Nephron progenitor cell (in vitro differentiated cells): ENCODE results near the gene RBBP8.
A peak's percentile ranks its signal among the peaks of the same experiment; 100 is the strongest.

ENCODE experiments used
- DNase-seq: peaks from one replicate; pipeline ENCODE4 v3.0.0; 2021
- H3K27ac Mint-ChIP-seq: 2 replicates; pipeline ENCODE4 v1.8.0; 2021; ENCODE audit warnings: mild to moderate bottlenecking, moderate library complexity, mixed read lengths
- H3K27me3 Mint-ChIP-seq: 2 replicates; pipeline ENCODE4 v1.8.0; 2021; ENCODE audit warnings: mild to moderate bottlenecking, low read depth, mixed read lengths; ENCODE audit not compliant: poor library complexity
- H3K36me3 Mint-ChIP-seq: 2 replicates; pipeline ENCODE4 v1.8.0; 2021; ENCODE audit warnings: low read depth, mixed read lengths
- H3K4me1 Mint-ChIP-seq: 2 replicates; pipeline ENCODE4 v1.8.0; 2021; ENCODE audit warnings: mixed read lengths
- H3K4me3 Mint-ChIP-seq: 2 replicates; pipeline ENCODE4 v1.8.0; 2021; ENCODE audit warnings: mild to moderate bottlenecking, moderate library complexity, mixed read lengths
- H3K9me3 Mint-ChIP-seq: 2 replicates; pipeline ENCODE4 v1.8.0; 2021; ENCODE audit warnings: mild to moderate bottlenecking, moderate library complexity, mixed read lengths
- TF ChIP-seq, protein P1 (sequence below): fragments of 200-600 bp; sonication (generic); IDR thresholded peaks from 2 replicates; pipeline ENCODE4 v1.5.0; 2021; ENCODE audit warnings: antibody characterized with exemption

The RBBP8 gene

DNA sequence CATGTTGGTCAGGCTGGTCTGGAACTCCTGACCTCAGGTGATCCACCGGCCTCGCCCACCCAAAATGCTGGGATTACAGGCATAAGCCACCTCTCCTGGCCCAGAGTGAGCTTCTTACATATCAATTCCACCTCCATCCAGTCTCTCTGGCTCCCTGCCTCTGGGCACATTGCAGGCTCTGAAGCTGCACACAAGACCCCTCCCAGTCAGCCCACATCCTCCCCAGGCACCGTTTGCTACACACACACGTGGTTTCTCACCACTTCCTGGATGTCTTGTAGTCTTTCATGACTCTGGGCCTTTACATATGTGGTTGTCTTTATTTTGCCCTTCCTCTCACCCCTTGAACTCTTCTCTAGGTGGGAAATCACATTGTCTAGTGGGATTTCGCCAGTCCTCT lies 138.2 kb downstream of the RBBP8 start:
- TF ChIP-seq, protein P1, sequence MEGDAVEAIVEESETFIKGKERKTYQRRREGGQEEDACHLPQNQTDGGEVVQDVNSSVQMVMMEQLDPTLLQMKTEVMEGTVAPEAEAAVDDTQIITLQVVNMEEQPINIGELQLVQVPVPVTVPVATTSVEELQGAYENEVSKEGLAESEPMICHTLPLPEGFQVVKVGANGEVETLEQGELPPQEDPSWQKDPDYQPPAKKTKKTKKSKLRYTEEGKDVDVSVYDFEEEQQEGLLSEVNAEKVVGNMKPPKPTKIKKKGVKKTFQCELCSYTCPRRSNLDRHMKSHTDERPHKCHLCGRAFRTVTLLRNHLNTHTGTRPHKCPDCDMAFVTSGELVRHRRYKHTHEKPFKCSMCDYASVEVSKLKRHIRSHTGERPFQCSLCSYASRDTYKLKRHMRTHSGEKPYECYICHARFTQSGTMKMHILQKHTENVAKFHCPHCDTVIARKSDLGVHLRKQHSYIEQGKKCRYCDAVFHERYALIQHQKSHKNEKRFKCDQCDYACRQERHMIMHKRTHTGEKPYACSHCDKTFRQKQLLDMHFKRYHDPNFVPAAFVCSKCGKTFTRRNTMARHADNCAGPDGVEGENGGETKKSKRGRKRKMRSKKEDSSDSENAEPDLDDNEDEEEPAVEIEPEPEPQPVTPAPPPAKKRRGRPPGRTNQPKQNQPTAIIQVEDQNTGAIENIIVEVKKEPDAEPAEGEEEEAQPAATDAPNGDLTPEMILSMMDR = no peak
- no peak for DNase-seq
- no peaks in the 10 kb centered on the region for H3K36me3 Mint-ChIP-seq
- H3K4me1 Mint-ChIP-seq = peaks cover 18% of the 10 kb centered on the region
- H3K27ac Mint-ChIP-seq = peak overlapping the region; percentile 53
- H3K4me3 Mint-ChIP-seq = no peak overlapping the region
- H3K27me3 Mint-ChIP-seq = peaks cover 3% of the 10 kb centered on the region
- no peaks in the 10 kb centered on the region for H3K9me3 Mint-ChIP-seq

DNA sequence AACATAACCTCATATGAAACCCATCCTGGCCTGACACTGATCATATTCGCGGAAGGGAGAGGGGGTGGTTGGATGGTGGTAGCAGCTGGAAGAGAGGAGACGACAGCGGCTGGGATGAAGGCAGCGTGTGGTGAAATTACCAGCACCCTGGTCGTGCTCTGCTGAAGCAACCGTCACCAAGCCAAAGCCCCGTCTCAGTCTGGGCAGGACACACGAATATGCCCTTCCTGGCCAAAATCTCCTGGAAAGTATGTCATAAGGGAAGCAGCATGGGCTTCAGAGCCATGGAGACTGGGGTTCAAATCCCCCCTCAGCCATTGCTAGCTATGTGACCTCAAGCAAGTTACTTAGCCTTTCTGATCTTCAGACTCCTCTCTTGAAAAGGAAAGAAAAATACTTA lies 139.0 kb downstream of the RBBP8 start:
- H3K27me3 Mint-ChIP-seq = peaks cover 3% of the 10 kb centered on the region
- DNase-seq = no peak
- H3K27ac Mint-ChIP-seq = no peak overlapping the region
- H3K4me3 Mint-ChIP-seq = no peak overlapping the region
- TF ChIP-seq, protein P1 = no peak
- no peaks in the 10 kb centered on the region for H3K9me3 Mint-ChIP-seq
- H3K4me1 Mint-ChIP-seq = peaks cover 18% of the 10 kb centered on the region
- H3K36me3 Mint-ChIP-seq = no peaks in the 10 kb centered on the region

DNA sequence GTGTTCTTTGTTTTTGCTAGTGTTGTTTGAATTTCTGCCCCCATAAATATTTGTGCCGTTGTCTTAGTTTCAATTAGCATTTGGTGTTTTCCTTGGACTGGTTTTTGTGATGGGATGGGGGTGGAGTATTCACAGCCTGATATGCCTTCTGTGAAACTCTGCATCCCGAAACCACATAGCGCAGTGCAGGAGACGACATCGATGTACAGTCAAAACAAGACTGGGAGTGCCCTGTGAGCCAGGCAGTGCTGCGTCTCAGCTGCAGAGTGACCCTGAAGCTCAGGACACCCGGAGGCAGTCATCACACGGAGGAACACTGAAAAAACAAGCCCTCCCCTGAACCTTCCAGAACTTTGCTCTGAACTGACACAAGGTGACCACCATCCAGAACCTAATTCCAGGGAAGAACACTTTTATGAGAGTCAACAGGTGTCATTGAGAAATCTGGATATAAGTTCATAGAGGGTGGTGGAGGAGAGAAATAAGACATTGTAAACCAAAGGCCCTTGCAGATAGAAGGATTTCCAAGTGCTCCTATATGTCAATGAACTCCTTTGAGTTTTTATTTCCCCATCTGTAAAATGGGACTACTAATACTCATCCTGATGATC lies 141.0 kb downstream of the RBBP8 start:
- no peak overlapping the region for H3K4me3 Mint-ChIP-seq
- peaks cover 6% of the 10 kb centered on the region for H3K27me3 Mint-ChIP-seq
- no peaks in the 10 kb centered on the region for H3K36me3 Mint-ChIP-seq
- no peak for DNase-seq
- no peaks in the 10 kb centered on the region for H3K9me3 Mint-ChIP-seq
- H3K4me1 Mint-ChIP-seq = peaks cover 18% of the 10 kb centered on the region
- H3K27ac Mint-ChIP-seq = no peak overlapping the region
- TF ChIP-seq, protein P1 = no peak
